AG10803 (cell line): ENCODE results near the gene HMCES.
"Not testable (repeated sequence)": the region's sequence is repeated elsewhere in the genome, so short reads cannot be mapped to it uniquely, and the experiment has no call there.

ENCODE experiments used
- DNase-seq: peaks from one replicate; pipeline ENCODE4 v3.0.0; 2010; ENCODE audit warnings: low read depth
- H3K4me3 ChIP-seq: 2 replicates; pipeline ENCODE4 v1.5.1; 2011; ENCODE audit warnings: mild to moderate bottlenecking, low read length, control low read depth
- CTCF ChIP-seq: conservative IDR thresholded peaks from 2 replicates; pipeline ENCODE4 v1.5.1; 2011; ENCODE audit warnings: mild to moderate bottlenecking, low read length, control low read depth, inconsistent platforms

The HMCES gene

GRCh38 chr3:129235344-129235917 is 43.2 kb upstream of the HMCES start:
- no peak for TF ChIP-seq CTCF
- H3K4me3 ChIP-seq = no peak overlapping the region
- no peak for DNase-seq

GRCh38 chr3:129238945-129239705 is 39.5 kb upstream of the HMCES start:
- no peak overlapping the region for H3K4me3 ChIP-seq
- no peak for TF ChIP-seq CTCF

GRCh38 chr3:129239991-129240390 is 38.7 kb upstream of the HMCES start:
- no peak for DNase-seq
- TF ChIP-seq CTCF = no peak
- H3K4me3 ChIP-seq = no peak overlapping the region

More at GRCh38 chr3:129238945-129239705, 39.5 kb upstream of the HMCES start:
- DNase-seq = peak; percentile 79

- no peak for TF ChIP-seq CTCF
- no peak overlapping the region for H3K4me3 ChIP-seq
- DNase-seq = peak; percentile 50
Measured at GRCh38 chr3:129240436-129240835, 38.2 kb upstream of the HMCES start.

- TF ChIP-seq CTCF = no peak
- no peak for DNase-seq
- no peak overlapping the region for H3K4me3 ChIP-seq
Measured at GRCh38 chr3:129245141-129245540, 33.5 kb upstream of the HMCES start.

- peak; percentile 92 for TF ChIP-seq CTCF
- DNase-seq = peak; percentile 90
- H3K4me3 ChIP-seq = not testable (repeated sequence)
Measured at GRCh38 chr3:129245641-129246306, 32.9 kb upstream of the HMCES start.

GRCh38 chr3:129246636-129247035 is 32.0 kb upstream of the HMCES start:
- no peak for DNase-seq
- TF ChIP-seq CTCF = no peak
- H3K4me3 ChIP-seq = no peak overlapping the region
